ENCODE results near the gene RASSF1. TPM values are rescaled to one million over a fixed set of nuclear protein-coding genes. Genes with fewer than 3 reads are reported as not detected.

RASSF1 gene
- total and polyA plus RNA-seq, 2 donors (not counting 3 experiments of a cell fraction or from before 2014, with no cell fraction given) = 31.9 to 59.7 TPM

GRCh38 chr3:50380405-50381085 is 39.9 kb upstream of the RASSF1 start:
- dilution Hi-C loops (cut with MboI; ENCODE audit: extremely low pct_ligation_motif_present, low sequenced_read_pairs) (no loop called here), intact Hi-C loops (cut with micrococcal nuclease) (no loop called here)
- Histone ChIP-seq H3K79me2 (ENCODE audit: control insufficient read depth, insufficient read depth, low read length) (no peaks in the 10 kb centered on the region), H3K9ac (replicated peaks; ENCODE audit: extremely low read depth, insufficient read depth, low read length) (no peak overlapping the region), H3K27ac (ENCODE audit: insufficient read depth, low read depth, low read length) (no peak overlapping the region), H3K4me3 (replicated peaks in 1 of 3; ENCODE audit: insufficient read depth in 1 of 3, low read depth in 1 of 3, low read length in 3 of 3) (no peak overlapping the region), H3K4me1 (ENCODE audit: control insufficient read depth, extremely low read depth, insufficient read depth, low read length) (no peaks in the 10 kb centered on the region), H3K9me1 (replicated peaks; ENCODE audit: control insufficient read depth, extremely low read depth, insufficient read depth, low read length) (no peaks in the 10 kb centered on the region), H3K36me3 (ENCODE audit: control insufficient read depth in 2 of 2, extremely low read depth in 1 of 2, insufficient read depth in 2 of 2, low read length in 2 of 2) (no peaks in the 10 kb centered on the region), H3K27me3 (ENCODE audit: control insufficient read depth in 2 of 2, insufficient read depth in 2 of 2, low read length in 2 of 2) (no peaks in the 10 kb centered on the region), H2AFZ (ENCODE audit: low read depth, low read length) (no peak overlapping the region), H3K9me3 (replicated peaks; ENCODE audit: control insufficient read depth, insufficient read depth, low read length) (no peaks in the 10 kb centered on the region), H3K4me2 (ENCODE audit: insufficient read depth, low read length) (no peak overlapping the region), H4K20me1 (replicated peaks; ENCODE audit: control insufficient read depth, extremely low read depth, insufficient read depth, low read length) (no peaks in the 10 kb centered on the region)
- TF ChIP-seq FOS (IDR thresholded peaks at IDR 0.05; ENCODE audit: borderline replicate concordance, insufficient read depth, low read length) = no peak
- no peak for TF ChIP-seq JUN (IDR thresholded peaks at IDR 0.05; ENCODE audit: borderline replicate concordance, insufficient read depth, insufficient read length, low read depth)
- no peak for TF ChIP-seq GATA2 (IDR thresholded peaks at IDR 0.05; ENCODE audit: insufficient read depth, insufficient read length, low read depth, low read length)
- no peak for TF ChIP-seq MAX (IDR thresholded peaks at IDR 0.05; ENCODE audit: insufficient read depth, insufficient read length)
- TF ChIP-seq CTCF (IDR thresholded peaks at IDR 0.05; ENCODE audit: extremely low read depth in 1 of 2, insufficient read depth in 1 of 2, low read depth in 1 of 2, low read length in 2 of 2) = no peak
- no peak for TF ChIP-seq MYC (IDR thresholded peaks at IDR 0.05; ENCODE audit: low read depth, low read length)
- TF ChIP-seq EZH2 (IDR thresholded peaks at IDR 0.05; ENCODE audit: borderline replicate concordance, low read depth, low read length, severe bottlenecking) = no peak
- no peak for TF ChIP-seq POLR2A (IDR thresholded peaks at IDR 0.05; ENCODE audit: low read depth, low read length)
- TF ChIP-seq POLR2AphosphoS5 (IDR thresholded peaks at IDR 0.05; ENCODE audit: insufficient read depth, low read depth, low read length) = no peak
- FAIRE-seq (no peak), DNase-seq (ENCODE audit: low read depth, low spot score) (no peak)
- ChIA-PET POLR2A (no interaction called here), CTCF (interaction anchor here (1.3 kb wide), 1 partner anchor 162 kb away, joined by 6 read pairs; no protein-coding TSS in a partner anchor)
- no TSS peak for BruUV-seq (replicated peaks)

All from endothelial cell of umbilical vein (primary cell).